GM10847 (cell line): ENCODE results near the gene RAP1B.

Experiments used
- POLR2A ChIP-seq: IDR thresholded peaks from 2 replicates; pipeline ENCODE4 v1.6.1; 2011; ENCODE audit not compliant: insufficient read length; ENCODE audit errors: extremely low read depth

RAP1B gene

GRCh38 chr12:68621472-68622081 lies 10.9 kb downstream of the RAP1B start:
- no peak for TF ChIP-seq POLR2A

DNA sequence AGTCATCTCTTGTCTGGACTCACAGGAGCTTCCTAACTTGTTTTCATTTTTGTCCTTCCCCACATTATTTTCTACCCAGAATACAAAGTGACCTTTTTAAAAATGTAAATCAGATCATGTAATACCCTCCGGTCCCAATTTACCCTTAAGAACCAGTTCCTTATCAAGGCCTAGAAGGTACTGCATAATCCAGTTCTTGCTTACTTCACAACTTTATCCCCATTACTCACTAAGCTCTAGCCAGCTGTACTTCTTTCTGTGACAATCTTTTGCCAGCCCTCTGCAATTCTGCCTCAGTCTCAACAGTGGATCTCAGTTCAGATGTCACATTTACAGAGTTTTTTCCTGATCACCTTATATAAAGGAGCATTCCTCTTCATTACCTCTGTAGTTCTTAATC lies 11.6 kb downstream of the RAP1B start:
- TF ChIP-seq POLR2A: no peak

DNA sequence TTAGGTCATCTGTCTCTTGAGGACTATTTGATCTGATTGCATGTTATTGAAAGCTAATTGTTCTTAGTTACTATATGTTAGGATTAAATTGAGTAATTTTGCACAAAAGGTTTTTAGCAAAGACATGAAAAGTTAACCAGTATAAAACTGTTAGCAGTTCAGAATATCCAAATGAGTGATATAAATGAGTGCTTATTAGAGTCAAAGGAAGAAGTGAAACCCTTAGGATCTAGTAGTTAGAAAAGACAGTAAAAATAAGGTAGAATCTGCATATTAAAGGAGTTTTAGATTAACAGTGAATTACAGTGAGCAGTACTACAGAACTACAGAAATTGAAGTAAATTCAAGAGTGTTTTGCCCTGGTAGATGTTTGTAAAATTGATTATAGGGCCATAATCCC lies 12.4 kb downstream of the RAP1B start:
- TF ChIP-seq POLR2A: no peak

- TF ChIP-seq POLR2A: no peak
Observed at GRCh38 chr12:68623984-68624383, 13.3 kb downstream of the RAP1B start.

GRCh38 chr12:68624933-68625332 lies 14.2 kb downstream of the RAP1B start:
- TF ChIP-seq POLR2A: no peak

DNA sequence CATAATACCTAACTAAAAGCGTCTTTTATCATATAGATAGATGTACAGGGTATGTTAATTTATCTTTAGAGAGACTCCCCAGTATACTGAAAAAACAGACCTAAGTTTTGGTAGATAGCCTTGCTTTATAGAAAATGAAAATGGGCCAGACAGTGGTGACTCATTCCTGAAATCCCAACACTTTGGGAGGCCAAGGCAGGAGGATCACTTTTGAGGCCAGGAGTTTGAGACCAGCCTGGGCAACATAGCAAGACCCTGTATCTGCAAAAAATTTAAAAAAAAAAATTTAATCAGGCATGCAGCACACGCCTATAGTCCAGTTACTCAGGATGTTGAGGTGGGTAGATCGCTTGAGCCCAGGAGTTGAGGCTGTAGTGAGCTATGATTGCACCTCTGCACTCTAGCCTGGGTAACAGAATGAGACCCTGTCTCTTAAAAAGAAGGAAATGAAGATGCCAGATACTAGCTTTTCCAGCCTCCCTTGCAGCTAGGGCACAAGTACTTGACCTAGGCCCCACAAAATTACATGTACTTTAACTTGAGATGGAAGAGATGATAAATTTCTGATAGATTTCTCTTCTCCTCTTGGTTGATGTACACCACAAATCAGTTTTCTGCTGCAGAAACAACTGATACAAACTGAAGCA lies 17.1 kb downstream of the RAP1B start:
- no peak for TF ChIP-seq POLR2A

DNA sequence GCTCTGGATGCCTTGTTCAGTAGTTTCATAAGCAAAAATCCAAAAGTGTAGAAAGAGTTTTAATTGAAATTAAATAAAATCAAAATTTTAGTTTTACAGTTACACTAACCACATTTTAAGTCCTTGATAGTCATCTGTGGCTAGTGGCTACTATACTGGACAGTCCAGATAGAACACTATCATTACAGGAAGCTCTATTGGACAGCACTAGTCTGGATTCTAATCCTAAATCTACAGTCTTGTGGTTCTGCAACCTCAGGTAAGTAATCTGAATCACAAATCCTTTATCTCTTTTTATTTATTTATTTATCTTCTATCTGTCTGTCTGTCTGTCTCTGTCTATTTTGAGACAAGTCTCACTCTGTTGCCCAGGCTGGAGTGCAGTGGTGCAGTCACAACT lies 18.0 kb downstream of the RAP1B start:
- no peak for TF ChIP-seq POLR2A

- no peak for TF ChIP-seq POLR2A
Observed at GRCh38 chr12:68630050-68630449, 19.4 kb downstream of the RAP1B start.

DNA sequence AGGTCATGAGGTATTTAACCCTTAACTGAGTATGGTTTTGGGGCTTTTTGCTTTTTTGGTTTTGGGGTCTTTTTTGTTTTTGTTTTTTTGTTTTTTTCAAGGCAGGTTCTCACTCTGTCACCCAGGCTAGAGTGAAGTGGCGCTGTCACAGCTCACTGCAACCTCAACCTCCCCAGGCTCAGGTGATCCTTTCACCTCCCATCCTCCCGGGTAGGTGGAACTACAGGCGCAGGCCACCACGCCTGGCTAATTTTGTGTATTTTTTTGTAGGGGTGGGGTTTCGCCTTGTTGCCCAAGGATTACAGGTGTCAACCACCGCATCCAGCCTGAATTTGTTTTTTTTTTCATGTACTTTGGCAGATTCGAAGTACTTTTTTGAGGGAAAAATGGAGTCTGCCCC lies 19.9 kb downstream of the RAP1B start:
- no peak for TF ChIP-seq POLR2A

DNA sequence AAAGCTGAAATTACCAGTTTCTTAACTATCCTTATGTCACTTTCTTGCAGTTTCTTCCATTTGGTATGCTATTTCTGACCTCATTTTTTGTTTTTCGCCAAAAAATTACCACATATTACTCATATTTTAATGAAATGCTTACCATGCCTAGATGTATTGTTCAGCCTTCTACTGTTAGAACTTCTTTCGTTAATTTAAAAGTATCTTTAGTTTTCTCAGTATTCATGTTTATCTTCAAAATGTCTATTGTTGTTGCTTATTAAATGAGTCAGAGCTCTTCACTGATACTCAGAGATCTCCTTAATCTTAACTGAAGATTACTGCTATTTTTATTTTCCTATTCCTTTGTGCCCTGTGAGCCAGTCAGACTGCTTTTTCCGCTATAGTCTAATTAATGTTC lies 20.5 kb downstream of the RAP1B start:
- TF ChIP-seq POLR2A: no peak

GRCh38 chr12:68632486-68632885 lies 21.8 kb downstream of the RAP1B start:
- no peak for TF ChIP-seq POLR2A

DNA sequence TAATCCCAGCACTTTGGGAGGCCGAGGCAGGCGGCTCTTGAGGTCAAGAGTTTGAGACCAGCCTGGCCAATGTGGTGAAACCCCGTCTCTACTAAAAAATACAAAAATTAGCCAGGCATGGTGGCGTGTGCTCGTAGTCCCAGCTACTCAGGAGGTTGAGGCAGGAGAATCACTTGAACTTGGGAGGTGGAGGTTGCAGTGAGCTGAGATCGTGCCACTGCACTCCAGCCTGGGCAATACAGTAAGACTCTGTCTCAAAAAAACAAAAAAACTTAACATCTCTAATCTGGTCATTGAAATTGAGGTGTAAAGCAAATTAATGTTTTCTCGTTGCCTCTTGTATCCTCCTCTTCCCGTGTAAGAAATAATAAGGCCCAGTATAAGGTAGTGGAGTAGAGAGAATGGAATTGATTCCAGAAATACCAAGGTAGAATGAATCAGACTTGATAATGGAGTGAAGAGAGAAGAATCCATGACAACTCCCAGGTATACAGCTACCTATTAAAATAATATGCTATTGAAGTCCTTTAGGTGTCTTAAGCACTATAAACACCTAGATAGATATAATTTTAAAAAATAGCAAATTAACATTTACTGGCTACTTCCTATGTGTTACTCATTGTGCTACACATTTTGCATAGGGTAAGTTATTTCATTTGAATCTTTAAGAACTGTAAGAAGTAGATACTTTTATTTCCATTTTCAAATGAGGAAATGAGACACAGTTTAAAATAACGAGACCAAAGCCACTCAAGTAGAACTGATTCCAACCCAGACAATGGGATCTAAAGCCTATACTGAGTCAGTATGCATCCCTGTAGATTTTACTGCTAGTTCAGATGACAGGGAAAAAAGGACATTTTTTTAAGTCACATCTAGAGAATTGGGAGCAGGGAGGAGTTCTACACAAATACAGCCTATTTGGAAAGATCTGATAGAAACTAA lies 23.2 kb downstream of the RAP1B start:
- no peak for TF ChIP-seq POLR2A

DNA sequence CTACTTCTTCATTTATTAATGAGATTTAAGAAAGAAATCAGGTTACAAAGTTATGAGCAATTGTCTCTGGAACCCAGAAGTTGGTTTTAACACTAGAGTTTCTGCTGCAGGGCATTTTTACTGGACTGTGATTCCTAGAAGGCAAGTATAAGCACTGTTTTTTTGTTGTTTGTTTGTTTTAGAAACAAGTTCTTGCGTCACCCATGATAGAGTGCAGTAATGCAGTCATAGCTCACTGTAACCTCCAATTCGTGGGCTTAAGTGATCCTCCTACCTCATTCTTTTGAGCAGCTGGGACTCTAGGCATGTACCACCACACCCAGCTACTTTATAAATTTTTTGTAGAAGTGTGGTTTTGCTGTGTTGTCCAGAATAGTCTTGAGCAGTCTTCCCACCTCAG lies 25.6 kb downstream of the RAP1B start:
- TF ChIP-seq POLR2A: no peak

- no peak for TF ChIP-seq POLR2A
Observed at GRCh38 chr12:68638171-68638570, 27.5 kb downstream of the RAP1B start.

DNA sequence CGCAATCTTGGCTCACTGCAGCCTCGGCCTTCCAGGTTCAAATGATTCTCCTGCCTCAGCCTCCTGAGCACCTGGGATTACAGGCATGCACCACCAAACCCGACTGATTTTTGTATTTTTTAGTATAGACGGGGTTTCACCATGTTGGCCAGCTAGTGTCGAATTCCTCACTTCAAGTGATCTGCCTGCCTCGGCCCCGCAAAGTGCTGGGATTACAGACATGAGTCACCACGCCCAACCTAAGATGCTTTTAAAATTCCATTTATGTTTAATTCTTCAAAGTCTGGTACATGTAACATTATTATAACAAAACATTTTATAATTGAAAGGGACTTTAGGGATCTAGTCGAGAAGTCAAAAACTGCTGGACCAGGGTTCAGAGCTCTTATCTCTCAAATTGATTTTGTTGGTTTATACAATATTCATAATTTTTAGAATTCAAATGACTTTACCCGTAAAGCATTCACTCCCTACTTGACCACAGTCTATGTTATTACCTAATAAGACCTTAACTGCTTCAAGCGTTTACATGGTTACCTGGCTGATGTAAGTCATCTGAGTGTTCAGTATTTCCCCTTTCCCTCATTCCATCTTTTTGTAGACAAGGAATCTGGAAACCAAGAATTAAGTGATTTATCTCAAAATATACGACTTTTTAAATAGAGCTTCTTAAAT lies 28.2 kb downstream of the RAP1B start:
- TF ChIP-seq POLR2A: no peak

- no peak for TF ChIP-seq POLR2A
Observed at GRCh38 chr12:68639396-68639767, 28.7 kb downstream of the RAP1B start.
